Superior temporal gyrus (tissue), 1 donor: ENCODE results near the gene TMEM154.

Experiments
- DNase-seq: peaks from one replicate; pipeline ENCODE4 v3.0.0-alpha.2; 2016; ENCODE audit errors: extremely low spot score

The TMEM154 gene, protein sequence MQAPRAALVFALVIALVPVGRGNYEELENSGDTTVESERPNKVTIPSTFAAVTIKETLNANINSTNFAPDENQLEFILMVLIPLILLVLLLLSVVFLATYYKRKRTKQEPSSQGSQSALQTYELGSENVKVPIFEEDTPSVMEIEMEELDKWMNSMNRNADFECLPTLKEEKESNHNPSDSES

DNA sequence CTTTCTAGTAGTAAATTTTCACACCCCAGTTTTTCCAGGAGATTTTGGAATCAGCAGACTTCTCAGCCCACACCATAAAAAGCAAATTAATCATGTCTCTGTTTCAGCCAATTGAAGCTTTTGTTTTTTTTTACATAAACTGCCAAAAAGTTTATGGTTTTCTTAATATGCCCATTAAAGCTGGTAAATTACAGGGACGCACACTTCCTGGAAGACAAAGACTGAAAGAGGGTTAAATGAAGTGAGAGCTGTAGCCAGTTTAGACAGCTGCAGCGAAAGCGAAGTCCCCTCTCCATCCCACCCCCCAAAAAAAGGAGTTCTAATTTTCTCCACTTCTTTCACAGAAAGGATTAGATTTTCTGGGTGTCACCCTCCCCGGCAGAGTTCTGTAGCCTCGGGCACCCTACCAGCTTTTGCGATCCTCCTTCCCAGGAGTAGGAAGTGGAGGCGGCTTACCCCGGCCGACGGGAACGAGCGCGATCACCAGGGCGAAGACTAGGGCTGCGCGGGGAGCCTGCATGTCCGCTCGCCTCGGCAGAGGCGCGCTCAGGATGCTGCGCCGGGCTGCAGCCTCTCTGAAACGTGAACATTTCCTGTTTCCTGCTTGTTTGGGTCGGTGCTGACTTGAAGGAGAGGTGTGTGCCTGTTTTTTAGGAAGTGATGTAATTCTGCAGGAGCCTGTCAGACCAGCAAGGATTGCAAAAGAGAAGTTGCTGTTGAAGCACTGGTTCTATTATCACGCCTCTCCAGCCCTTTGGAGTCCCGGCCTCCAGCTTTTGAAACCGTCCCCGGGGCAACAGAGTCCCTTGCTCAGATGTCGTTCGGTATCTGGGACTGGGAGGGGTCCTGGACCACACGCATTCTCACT is at the start of gene TMEM154:
Gene TMEM154, minus strand, starts transcription at position 584 of the 868 bp plus-strand sequence. Its CDS starts 64 bp downstream, at position 520.
- peak; percentile 49 for DNase-seq

DNA sequence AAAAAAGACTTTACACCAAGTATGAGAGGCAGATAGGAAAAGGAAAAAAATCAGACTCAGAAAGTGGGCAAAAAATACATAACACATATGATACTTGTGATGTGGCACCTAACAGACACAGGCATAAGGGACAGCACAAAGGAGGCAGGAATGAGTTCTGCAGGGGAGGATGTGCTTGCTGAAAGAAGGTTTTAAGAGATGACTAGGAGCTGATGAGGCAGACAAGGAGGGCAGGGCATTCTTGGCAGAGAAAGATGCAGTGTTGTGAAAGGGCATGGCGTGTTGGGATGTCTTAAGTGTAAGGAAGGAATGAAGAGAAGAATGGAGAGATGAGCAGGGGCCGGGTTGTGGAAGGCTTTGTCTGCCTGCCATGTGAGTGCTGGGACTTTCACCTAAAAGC is 49.7 kb upstream of the TMEM154 start:
- no peak for DNase-seq

DNA sequence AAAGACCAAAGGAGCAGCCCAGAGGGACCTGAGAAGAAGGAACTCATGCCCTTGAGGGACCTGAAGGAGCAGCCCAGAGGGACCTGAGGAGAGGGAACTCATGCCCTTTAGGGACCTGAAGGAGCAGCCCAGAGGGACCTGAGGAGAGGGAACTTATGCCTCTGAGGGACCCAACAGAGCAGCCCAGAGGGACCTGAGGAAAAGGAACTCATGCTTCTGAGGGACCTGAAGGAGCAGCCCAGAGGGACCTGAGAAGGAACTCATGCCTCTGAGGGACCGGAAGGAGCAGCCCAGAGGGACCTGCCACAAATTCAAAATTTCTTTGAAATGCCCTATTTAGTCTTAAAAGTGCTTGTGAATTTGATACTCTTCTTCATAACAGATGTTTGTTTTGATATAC is 48.5 kb upstream of the TMEM154 start:
- DNase-seq: no peak

DNA sequence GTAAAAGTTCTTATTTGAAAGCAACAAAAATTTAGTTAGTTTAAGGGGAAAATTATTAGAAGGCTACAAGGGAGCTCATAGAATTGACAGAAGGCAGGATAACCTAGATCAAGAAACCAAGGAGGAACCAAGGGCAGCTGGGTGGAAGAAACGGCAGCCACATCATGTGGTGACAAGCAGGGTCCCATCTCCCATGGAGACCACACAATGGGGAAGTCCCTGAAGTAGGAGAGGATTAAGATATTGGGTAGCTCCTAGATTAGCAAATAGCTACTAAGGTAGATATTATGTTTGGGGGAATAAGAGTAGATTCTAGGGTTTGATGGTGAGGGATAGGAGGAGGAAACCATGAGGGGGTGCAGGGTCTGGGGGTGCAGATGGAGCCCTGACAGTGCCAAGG is 48.0 kb upstream of the TMEM154 start:
- no peak for DNase-seq

DNA sequence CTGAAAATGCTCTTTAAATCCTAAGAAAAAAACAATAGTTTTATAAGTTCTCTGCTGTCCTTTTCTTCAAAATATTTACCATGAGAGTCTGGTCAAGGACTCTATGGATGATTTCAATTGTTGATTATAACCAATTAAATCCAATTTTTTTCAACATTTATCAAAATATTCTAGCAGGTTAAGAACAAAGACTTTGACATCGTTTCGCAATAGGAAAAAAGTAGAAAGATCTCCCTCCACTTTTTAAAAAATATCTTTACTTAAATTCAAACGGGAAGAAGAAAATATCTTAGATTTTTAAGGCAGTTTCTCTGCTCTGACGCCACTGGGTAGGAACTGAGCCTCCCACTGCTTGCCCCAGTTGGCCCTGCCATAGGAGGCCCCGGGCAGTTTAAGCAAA is 44.7 kb upstream of the TMEM154 start:
- no peak for DNase-seq

DNA sequence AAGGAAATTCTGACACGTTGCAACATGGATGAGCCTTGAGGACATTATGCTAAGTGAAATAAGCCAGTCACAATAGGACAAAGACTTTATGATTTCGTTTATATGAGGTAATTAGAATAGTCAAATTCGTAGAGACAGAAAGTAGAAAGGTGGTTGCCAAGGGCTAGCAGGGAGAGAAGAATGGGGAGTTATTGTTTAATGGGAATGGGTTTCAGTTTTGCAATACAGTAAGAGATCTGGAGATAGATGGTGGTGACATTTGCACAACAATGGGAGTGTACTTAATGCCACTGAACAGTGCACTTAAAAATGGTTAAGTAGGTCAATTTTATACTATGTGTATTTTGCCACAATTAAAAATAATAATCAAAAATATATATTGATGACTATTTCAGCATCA is 43.4 kb upstream of the TMEM154 start:
- DNase-seq: no peak

DNA sequence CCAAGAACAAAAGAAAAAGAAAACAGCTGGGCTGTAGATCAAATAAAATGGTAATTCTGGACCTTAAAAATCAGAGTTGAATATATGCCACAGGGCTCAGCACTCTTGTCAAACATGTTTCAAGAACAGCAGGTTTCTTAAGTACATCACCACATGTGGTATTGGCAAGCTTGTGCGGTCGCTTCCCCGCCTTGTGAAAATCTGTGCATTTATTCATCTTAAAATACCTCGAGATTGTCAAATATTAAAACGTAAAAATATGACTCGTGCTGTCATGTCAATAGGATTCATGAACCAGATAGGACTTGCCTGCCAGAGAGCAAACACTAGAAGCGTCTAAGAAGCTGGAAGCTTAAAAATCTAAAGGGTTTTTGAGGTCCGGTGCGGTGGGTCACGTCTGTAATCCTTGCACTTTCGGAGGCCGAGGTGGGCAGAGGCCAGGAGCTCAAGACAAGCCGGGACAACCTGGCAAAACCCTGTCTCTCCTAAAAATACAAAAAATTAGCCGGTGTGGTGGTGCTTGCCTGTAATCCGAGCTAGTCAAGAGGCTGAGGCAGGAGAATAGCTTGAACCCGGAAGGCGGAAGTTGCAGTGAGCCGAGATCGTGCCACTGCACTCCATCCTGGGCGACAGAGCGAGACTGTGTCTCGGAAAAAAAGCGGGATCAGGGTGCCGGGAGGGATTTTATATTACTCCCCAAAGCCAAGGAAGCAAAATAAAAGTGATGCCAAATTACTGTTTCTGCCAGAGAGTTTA is 40.2 kb upstream of the TMEM154 start:
- DNase-seq: no peak

DNA sequence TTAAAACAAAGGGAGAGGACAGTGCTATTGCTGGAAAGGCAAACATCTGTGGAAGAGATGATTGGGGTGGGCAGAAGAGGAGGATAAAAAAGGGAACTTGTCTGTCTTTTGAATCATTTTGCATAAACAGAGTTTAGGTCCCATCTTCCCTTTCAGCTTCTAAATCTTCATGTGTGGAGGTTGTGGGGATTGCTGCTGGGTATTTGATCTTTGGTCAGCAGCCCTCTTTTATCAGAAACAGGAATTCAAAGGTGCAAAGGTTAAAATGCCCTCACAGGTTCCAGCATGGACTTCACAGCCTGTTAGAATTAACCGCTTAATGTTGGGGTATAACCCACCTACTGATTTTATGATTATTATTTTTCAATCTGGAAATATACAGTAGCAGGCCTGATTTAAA is 39.5 kb upstream of the TMEM154 start:
- DNase-seq: no peak

DNA sequence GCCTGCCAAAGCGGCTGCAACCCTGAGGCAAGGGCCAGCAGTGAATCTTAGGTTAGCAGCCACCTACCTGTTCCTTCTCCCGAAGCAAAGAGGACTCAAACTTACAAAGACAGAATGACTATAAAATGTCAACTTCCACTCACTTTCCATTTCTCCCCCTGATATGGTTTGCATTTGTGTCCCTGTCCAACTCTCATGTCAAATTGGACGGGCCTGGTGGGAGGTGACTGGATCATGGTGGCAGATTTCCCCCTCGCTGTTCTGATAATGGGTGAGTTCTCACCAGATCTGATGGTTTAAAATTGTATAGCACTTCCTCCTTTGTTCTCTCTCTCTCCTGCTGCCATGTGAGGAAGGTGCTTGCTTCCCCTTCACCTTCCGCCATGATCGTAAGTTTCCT is 35.3 kb upstream of the TMEM154 start:
- DNase-seq: no peak

DNA sequence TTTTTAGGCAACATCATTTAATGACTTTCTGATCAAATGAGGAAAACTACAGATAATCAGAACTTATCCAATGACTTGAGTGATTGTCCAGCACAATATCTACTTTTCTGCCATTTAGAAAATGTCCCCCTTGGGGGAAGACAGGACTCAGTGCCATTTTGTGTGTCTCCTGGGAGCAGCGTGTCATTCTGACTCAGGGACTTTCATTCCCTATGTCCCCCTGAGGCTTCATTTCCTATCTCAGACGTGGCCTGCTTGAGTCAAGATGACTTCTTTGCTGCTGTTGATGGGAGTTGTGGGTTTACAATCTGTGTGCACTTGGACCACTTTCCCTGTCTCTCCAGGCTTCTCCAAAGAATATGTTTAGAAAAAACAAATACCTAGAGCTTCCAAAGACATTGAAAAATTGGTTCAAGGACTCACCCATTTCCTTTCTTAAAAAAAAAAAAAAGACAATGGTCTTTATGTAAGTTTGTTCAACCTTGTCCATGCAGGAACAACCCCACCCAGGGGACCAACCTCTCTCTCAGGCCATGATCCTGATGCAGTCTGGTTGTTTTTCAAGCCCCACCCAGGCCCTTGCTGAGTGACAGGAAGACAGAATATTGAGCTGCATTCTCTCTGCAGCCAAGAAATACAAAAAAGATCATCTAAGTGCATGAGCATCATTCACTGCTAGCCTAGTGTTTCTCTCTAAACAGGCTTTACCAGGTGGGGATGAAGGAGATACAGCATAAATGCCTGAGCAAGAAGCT is 34.3 kb upstream of the TMEM154 start:
- no peak for DNase-seq

DNA sequence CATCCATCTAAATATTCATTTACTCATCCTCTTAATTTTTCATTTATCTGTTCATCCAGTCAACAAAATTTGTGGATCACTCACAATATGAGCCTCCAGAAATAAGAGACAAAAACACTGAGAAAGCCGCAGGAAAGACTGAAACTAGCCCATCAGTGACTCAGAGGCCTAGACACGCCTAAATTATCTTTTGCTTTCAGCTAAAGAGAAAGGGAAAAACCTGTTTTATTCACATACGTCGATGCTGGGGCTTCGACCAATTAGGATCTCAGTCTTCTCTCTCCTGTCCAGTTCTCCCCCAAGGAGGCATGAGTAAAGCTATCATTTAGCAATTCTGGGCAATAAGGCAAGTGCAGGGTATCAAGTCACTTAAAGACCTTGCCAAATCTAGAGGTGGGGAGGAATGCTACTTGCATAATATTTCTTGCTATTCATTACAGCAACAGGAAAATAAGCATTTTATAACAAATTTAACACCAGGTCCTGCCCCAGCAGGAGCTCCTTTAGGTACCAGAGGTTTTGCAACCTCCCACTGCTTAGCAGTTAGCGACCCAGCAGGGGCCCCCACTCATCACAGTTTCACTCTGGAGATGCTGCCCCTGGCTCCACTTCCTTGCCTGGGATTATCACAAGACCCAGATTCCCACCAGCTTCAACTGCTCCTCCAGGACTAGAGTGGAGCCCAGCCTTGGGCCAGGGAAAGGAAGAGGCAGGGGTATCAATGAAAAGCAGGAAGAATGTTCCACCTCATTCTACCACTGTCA is 30.1 kb upstream of the TMEM154 start:
- no peak for DNase-seq

DNA sequence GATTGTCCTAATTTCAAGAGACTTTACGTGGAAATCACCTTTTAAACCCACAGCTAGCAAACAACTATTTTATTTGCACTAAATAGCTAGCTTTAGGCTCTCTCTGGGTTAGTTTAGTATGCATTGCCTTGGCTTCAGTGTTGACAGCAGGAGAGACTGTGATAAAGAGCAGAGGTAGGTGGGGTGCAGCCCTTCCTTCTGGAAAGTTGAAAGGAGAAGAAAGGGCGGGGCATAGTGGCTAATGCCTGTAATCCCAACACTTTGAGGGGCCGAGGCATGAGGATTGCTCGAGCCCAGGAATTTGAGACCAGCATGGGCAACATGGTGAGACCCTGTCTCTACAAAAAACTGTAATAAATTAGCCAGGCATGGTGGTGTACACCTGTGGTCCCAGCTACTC is 29.0 kb upstream of the TMEM154 start:
- no peak for DNase-seq

DNA sequence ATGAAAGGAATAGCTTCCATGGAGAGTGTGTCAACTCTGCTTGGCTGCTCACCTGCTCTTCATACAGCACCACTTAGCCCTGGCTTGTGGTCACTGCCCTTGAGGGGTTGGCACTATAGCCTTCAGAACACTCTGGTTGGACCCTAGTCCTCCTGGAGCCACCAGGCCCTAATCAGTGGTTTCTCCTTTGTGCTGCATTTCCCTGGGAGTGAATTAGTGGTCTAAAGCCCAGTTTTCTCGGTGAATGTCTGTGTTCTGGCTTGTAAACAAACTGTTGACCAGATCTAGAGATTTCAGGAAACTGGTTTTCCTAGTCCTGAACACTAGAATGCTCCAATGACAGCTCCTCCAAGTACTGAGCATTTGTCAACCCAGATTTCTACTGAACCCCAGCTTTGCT is 28.6 kb upstream of the TMEM154 start:
- DNase-seq: no peak

DNA sequence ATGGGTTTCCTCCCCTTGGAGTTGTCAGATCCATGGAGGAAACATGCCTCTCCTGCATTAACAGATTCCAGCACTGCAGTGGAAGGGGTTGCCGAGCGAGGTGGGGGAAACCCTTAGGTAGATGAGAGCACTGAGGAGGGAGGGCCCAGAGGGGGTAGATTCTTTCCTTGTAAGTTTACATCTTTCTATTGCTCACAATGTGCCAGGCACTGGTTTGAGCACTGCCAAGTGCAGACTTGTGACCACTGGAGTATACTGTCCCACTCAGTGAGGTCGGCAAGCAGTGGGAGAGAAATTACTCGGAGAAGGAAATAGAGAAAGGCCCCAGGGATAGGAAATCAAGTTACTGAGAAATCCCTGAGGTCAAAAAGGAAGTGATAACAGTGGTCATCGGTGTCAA is 27.8 kb upstream of the TMEM154 start:
- no peak for DNase-seq

DNA sequence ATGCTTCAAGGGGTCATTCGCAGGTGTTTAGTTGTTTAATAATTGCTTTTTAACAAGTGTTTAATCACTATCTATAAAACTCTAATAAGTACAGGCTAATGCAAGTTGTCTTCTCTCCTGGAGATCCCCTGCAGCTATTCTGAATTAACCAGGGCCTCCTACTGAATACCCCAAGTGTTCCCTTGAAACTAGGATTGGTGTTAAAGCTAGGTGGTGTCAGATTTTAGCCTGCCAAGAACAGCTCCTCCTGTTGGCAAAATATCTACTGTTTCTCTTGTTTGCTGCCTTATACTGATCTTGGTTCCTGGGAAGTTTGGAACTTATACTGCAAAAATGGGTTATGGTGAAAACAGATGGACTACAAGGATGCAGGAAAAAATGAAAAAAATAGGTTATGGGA is 26.1 kb upstream of the TMEM154 start:
- no peak for DNase-seq

DNA sequence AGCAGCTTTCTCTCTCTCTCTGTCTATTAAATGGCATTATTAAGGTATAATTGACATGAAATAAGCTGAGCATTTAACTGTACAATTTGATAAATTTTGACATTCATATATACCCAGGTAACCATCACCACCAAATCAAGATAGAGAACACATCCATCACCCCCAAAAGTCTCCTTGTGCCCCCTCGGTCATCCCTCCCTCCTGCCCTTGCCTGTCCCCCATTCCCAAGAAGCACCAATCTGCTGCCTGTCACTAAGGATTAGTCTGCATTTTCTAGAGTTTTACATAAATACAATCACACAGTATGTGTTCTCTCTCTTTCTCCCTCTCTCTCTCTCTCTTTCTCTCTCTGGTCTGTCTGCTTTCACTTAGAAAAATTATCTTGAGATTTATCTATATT is 25.0 kb upstream of the TMEM154 start:
- DNase-seq: no peak

DNA sequence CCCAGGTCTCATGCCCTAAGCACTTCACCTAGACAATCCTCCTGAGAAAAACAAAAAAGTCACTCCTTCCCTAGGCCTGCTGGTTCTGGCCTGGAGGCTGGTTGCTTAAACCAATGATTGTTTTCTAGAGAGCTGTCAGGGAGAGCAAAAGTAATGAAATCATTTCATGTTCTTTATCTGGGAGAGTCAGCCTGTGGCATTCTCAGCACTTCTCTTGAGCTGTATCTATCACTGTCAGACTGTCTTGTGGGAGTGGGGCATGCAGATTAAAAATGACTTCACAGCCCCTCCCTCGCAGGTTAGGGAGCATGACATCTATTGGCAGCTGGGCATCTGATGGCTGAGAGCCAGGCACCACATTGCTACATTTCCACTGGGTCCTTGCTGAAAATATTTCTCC is 20.4 kb upstream of the TMEM154 start:
- DNase-seq: no peak

DNA sequence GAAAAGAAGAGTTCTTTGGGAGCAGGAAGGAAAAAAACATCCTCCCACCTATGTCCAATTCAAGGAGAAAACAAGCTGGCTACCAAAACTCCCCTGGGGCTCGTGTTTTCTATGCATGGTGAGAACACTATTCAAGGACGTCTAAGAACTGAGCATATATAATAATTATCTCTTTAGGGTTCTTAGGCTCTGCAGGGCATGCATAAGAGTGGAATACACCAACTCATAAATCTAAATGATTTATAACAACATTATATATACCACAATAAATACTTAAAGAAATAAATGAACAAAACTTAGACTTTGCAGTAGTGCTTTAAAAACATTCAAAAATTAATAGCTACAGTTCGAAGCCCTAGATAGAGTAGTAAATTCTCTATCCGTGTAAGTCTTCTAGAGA is 19.5 kb upstream of the TMEM154 start:
- no peak for DNase-seq

DNA sequence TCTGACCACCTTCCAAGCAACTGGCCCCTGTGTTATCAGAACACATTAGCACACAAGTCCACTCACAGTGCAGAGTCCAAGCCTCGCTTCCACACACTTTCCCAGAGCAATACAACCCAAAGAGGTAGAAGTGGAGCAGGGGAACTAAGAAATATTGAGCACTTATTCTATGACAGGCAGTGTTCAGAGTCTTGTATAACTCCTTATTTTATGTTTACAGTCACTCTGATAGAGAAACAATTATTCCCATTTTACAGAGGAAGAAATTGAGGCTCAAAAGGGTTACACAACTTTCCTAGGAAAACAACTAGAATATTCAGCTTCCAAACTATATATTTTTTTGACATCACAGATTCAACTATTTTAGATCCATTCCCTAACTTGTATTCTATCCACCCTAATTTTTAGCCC is 18.3 kb upstream of the TMEM154 start:
- DNase-seq: no peak

DNA sequence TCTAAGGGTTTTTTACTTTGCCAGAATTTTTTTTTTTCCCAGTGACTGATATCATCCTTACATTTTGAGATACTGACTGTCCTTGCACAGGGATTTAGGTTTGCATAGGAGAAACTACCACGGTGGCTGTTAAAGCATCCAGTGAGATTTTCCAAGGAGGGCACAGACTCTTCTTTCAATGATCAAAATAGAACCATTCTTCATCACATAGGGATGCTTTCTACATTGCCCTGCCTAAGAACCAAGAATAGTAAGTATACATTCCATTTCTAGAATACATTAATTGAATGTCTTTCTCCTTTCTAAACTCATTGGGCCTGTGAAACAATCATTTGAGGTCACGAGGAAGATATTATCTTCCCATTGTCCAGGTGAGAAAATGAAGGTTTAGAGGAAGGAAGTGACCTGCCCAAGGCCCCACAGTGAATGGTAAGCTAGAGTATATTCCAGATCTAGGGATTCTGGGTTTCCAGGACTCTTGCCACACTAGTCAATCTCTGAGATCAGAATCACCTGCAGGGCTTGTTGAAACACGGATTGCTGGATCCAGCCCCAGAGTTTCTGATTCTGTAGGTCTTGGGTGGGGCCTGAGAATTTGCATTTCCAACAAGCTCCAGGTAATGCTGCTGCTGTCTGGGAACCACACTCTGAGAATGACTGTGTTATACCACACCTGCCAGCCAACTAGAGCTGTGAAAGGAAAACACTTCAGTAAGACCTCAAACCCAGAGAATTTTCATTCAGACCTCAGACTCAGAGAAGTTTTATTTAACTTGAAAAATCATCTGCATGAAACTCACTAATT is 17.7 kb upstream of the TMEM154 start:
- no peak for DNase-seq
